ENCODE measurements around the gene PLD1. TPM values are rescaled to one million over a fixed set of nuclear protein-coding genes. Genes with fewer than 3 reads are reported as not detected.
A peak's percentile ranks its signal among the peaks of the same experiment; 100 is the strongest.

PLD1 gene
- total RNA-seq, 2 experiments from 2014 or later: 0.22 to 1.0 TPM

- H3K9me3 ChIP-seq (ENCODE audit: control insufficient read depth in 1 of 2, insufficient read depth in 1 of 2, low read length in 2 of 2): no peaks in the 10 kb centered on the region
- POLR2A ChIA-PET: no interaction called here
- no peaks in the 10 kb centered on the region for H3K4me1 ChIP-seq (ENCODE audit: insufficient read depth, low read length)
- H3K4me3 Mint-ChIP-seq: no peak overlapping the region
- no peaks in the 10 kb centered on the region for H3K27me3 ChIP-seq (ENCODE audit: control insufficient read depth in 1 of 2, insufficient read depth in 2 of 2, low read length in 2 of 2)
- ATAC-seq (ENCODE audit: poor library complexity): no peak
- CTCF ChIA-PET: interaction anchor here (1.3 kb wide), 1 partner anchor 13 kb away, joined by 4 read pairs; no protein-coding TSS in a partner anchor
- intact Hi-C loops (cut with DNase I, micrococcal nuclease): no loop called here
- H3K27ac ChIP-seq (ENCODE audit: low read depth in 1 of 2, low read length in 2 of 2): no peak overlapping the region
- no peaks in the 10 kb centered on the region for H3K4me1 Mint-ChIP-seq (ENCODE audit: low read depth)
- no peak overlapping the region for H3K27ac Mint-ChIP-seq
- peak in 2 of 14 experiments; percentile 14 to 44 for DNase-seq
- no peak overlapping the region for H3K4me3 ChIP-seq (ENCODE audit: low read length)
- TF ChIP-seq CTCF (IDR thresholded peaks at IDR 0.05): no peak
- H3K36me3 Mint-ChIP-seq (ENCODE audit: low read depth): no peaks in the 10 kb centered on the region
- no peaks in the 10 kb centered on the region for H3K36me3 ChIP-seq (ENCODE audit: insufficient read depth, low read length)
- no peaks in the 10 kb centered on the region for H3K9me3 Mint-ChIP-seq
- H3K27me3 Mint-ChIP-seq: no peaks in the 10 kb centered on the region
Observed at GRCh38 chr3:171788546-171789351, 21.5 kb downstream of the PLD1 start.

GRCh38 chr3:171786997-171787396, 23.3 kb downstream of the PLD1 start:
- no peaks in the 10 kb centered on the region for H3K36me3 Mint-ChIP-seq (ENCODE audit: low read depth)
- no peaks in the 10 kb centered on the region for H3K27me3 ChIP-seq (ENCODE audit: control insufficient read depth in 1 of 2, insufficient read depth in 2 of 2, low read length in 2 of 2)
- ATAC-seq (ENCODE audit: poor library complexity) (no peak), DNase-seq (no peak)
- H3K4me3 Mint-ChIP-seq: no peak overlapping the region
- intact Hi-C loops (cut with DNase I, micrococcal nuclease): no loop called here
- no peaks in the 10 kb centered on the region for H3K9me3 ChIP-seq (ENCODE audit: control insufficient read depth in 1 of 2, insufficient read depth in 1 of 2, low read length in 2 of 2)
- no peaks in the 10 kb centered on the region for H3K9me3 Mint-ChIP-seq
- H3K27ac ChIP-seq (ENCODE audit: low read depth in 1 of 2, low read length in 2 of 2): no peak overlapping the region
- ChIA-PET CTCF (interaction anchor here (0.8 kb wide), 1 partner anchor 11 kb away, joined by 3 read pairs; no protein-coding TSS in a partner anchor), POLR2A (no interaction called here)
- H3K27ac Mint-ChIP-seq: no peak overlapping the region
- no peaks in the 10 kb centered on the region for H3K27me3 Mint-ChIP-seq
- no peaks in the 10 kb centered on the region for H3K4me1 ChIP-seq (ENCODE audit: insufficient read depth, low read length)
- TF ChIP-seq CTCF (IDR thresholded peaks at IDR 0.05): no peak
- H3K4me1 Mint-ChIP-seq (ENCODE audit: low read depth): no peaks in the 10 kb centered on the region
- H3K36me3 ChIP-seq (ENCODE audit: insufficient read depth, low read length): no peaks in the 10 kb centered on the region
- H3K4me3 ChIP-seq (ENCODE audit: low read length): no peak overlapping the region

GRCh38 chr3:171784937-171785336, 25.3 kb downstream of the PLD1 start:
- no peak for TF ChIP-seq CTCF (IDR thresholded peaks at IDR 0.05)
- ATAC-seq (ENCODE audit: poor library complexity) (no peak), DNase-seq (no peak)
- no peaks in the 10 kb centered on the region for H3K4me1 Mint-ChIP-seq (ENCODE audit: low read depth)
- H3K27me3 ChIP-seq (ENCODE audit: control insufficient read depth in 1 of 2, insufficient read depth in 2 of 2, low read length in 2 of 2): no peaks in the 10 kb centered on the region
- no peaks in the 10 kb centered on the region for H3K27me3 Mint-ChIP-seq
- CTCF ChIA-PET: interaction anchor here (1.0 kb wide), 1 partner anchor 86 kb away, joined by 3 read pairs; no protein-coding TSS in a partner anchor
- no peak overlapping the region for H3K27ac Mint-ChIP-seq
- no peaks in the 10 kb centered on the region for H3K36me3 Mint-ChIP-seq (ENCODE audit: low read depth)
- no peaks in the 10 kb centered on the region for H3K9me3 ChIP-seq (ENCODE audit: control insufficient read depth in 1 of 2, insufficient read depth in 1 of 2, low read length in 2 of 2)
- no peak overlapping the region for H3K4me3 Mint-ChIP-seq
- no peaks in the 10 kb centered on the region for H3K4me1 ChIP-seq (ENCODE audit: insufficient read depth, low read length)
- H3K9me3 Mint-ChIP-seq: no peaks in the 10 kb centered on the region
- no peaks in the 10 kb centered on the region for H3K36me3 ChIP-seq (ENCODE audit: insufficient read depth, low read length)
- intact Hi-C loops (cut with DNase I, micrococcal nuclease): no loop called here
- POLR2A ChIA-PET: no interaction called here
- no peak overlapping the region for H3K4me3 ChIP-seq (ENCODE audit: low read length)
- no peak overlapping the region for H3K27ac ChIP-seq (ENCODE audit: low read depth in 1 of 2, low read length in 2 of 2)

Data from CD4-positive, alpha-beta T cell (primary cell).